ENCODE results near the gene GNB1L. TPM values are rescaled to one million over a fixed set of nuclear protein-coding genes. Genes with fewer than 3 reads are reported as not detected.
"Not testable (repeated sequence)": the region's sequence is repeated elsewhere in the genome, so short reads cannot be mapped to it uniquely, and the experiment has no call there.

GNB1L gene
- total RNA-seq, 4 donors from 2014 or later: 4.6 to 8.7 (median 6.8) TPM

DNA sequence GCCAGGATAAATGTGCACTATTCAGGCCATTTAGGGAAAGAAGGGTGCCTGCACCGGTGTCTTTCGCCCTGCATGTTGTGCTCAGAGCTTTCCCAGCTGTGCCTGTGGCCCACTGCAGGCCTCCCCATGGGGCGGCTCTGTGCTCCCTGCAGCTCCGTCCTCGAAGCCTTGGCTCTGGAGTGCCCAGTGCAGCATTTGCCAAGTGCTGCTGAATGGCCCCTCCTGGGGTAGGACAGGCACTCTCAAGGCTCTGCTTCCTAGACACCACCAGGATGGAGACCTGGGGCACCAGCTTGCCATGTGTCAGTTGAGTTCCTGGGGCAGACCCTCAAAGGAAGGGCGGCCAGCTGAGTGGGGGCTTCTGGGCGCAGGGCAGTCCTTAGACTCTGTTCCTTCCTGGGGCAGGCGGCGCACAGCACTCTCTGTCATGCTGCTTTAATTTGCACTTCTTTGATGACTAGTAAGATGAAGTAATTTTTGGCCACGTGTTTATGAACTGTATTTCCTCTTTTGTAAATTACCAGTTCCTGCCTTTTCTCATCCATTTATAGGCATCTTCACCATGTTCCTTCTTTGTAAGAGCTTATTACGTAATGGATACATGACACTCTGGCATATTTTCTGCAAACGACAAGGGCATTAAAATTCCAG lies 32.1 kb upstream of the GNB1L start:
- Histone ChIP-seq H3K4me1 (peaks cover 19 to 38% (median 32%) of the 10 kb centered on the region in 4 donors), H3K9me3 (no peaks in the 10 kb centered on the region), H3K36me3 (peaks cover 0 to 41% (median 18%) of the 10 kb centered on the region in 4 donors), H3K27ac (replicated peaks in 1 of 4) (no peak overlapping the region), H3K4me3 (no peak overlapping the region), H3K27me3 (no peaks in the 10 kb centered on the region)
- intact Hi-C loops (cut with DNase I): no loop called here
- no peak for TF ChIP-seq EP300 (IDR thresholded peaks at IDR 0.05)
- no peak for TF ChIP-seq POLR2A (IDR thresholded peaks at IDR 0.05; ENCODE audit: low read depth)
- no peak for TF ChIP-seq POLR2AphosphoS5 (IDR thresholded peaks at IDR 0.05)
- TF ChIP-seq, protein P1, sequence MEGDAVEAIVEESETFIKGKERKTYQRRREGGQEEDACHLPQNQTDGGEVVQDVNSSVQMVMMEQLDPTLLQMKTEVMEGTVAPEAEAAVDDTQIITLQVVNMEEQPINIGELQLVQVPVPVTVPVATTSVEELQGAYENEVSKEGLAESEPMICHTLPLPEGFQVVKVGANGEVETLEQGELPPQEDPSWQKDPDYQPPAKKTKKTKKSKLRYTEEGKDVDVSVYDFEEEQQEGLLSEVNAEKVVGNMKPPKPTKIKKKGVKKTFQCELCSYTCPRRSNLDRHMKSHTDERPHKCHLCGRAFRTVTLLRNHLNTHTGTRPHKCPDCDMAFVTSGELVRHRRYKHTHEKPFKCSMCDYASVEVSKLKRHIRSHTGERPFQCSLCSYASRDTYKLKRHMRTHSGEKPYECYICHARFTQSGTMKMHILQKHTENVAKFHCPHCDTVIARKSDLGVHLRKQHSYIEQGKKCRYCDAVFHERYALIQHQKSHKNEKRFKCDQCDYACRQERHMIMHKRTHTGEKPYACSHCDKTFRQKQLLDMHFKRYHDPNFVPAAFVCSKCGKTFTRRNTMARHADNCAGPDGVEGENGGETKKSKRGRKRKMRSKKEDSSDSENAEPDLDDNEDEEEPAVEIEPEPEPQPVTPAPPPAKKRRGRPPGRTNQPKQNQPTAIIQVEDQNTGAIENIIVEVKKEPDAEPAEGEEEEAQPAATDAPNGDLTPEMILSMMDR (IDR thresholded peaks at IDR 0.05): no peak
- 65% methylated on average over 12 of the region's 12 CpGs for WGBS
- DNase-seq (ENCODE audit: extremely low spot score): no peak

GRCh38 chr22:19885841-19886592 lies 31.3 kb upstream of the GNB1L start:
- DNase-seq (ENCODE audit: extremely low spot score): no peak
- Histone ChIP-seq H3K27ac (replicated peaks in 1 of 4) (no peak overlapping the region), H3K9me3 (no peaks in the 10 kb centered on the region), H3K36me3 (peaks cover 0 to 36% (median 15%) of the 10 kb centered on the region in 4 donors), H3K4me3 (no peak overlapping the region), H3K27me3 (no peaks in the 10 kb centered on the region), H3K4me1 (peaks cover 16 to 38% (median 32%) of the 10 kb centered on the region in 4 donors)
- 89% methylated on average over 14 of the region's 15 CpGs for WGBS
- no peak for TF ChIP-seq EP300 (IDR thresholded peaks at IDR 0.05)
- TF ChIP-seq, protein P1 (IDR thresholded peaks at IDR 0.05): no peak
- TF ChIP-seq POLR2A (IDR thresholded peaks at IDR 0.05; ENCODE audit: low read depth): no peak
- TF ChIP-seq POLR2AphosphoS5 (IDR thresholded peaks at IDR 0.05): no peak
- intact Hi-C loops (cut with DNase I): no loop called here

DNA sequence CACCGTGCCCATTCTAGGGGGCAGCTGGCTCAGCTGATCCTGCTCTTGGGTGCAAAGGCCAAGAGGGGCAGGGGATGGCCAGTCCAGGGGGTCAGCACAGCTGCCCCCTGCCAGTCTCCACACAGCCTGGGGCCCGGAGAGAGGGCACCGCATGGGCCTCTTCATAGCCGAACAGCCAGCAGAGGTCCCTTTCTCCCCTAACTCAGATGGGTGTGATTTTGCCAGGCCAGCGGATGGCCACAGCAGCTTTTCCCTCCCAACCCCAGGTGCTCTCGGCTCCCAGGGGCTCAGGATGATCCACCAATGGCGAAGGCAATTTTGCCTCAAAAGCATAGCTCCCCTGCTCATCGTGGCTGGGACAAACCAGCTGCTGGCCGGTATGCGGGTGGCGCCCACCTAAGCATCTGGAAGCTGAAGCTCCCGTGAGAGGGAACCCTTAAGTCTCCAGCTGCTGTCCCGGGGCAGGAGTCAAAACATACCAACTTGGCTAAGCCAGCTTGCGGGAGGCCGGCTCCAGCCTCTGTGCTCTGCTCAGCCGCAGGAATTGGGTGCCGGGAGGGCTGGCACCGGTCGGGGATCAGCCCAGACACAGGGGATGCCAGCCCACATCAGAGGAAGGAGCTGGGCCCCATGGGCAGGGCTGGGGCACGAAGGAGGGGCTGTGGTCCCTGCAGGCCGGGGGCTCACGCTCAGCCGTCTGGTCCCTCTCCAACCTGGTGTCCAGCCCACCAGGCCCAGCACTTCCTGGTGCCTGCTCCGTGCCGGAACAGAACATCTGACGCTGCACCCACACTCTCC lies 30.5 kb upstream of the GNB1L start:
- DNase-seq (ENCODE audit: extremely low spot score): no peak
- no peak overlapping the region for H3K27ac ChIP-seq (replicated peaks in 1 of 4)
- intact Hi-C loops (cut with DNase I): no loop called here
- no peaks in the 10 kb centered on the region for H3K9me3 ChIP-seq
- H3K36me3 ChIP-seq: peaks cover 0 to 35% (median 15%) of the 10 kb centered on the region in 4 donors
- WGBS: 82% methylated on average over 10 of the region's 26 CpGs
- H3K27me3 ChIP-seq: no peaks in the 10 kb centered on the region
- peaks cover 24 to 43% (median 37%) of the 10 kb centered on the region in 4 donors for H3K4me1 ChIP-seq
- TF ChIP-seq POLR2AphosphoS5 (IDR thresholded peaks at IDR 0.05) (no peak), POLR2A (IDR thresholded peaks at IDR 0.05; ENCODE audit: low read depth) (no peak), EP300 (IDR thresholded peaks at IDR 0.05) (no peak)
- TF ChIP-seq, protein P1 (IDR thresholded peaks at IDR 0.05): no peak
- no peak overlapping the region for H3K4me3 ChIP-seq

DNA sequence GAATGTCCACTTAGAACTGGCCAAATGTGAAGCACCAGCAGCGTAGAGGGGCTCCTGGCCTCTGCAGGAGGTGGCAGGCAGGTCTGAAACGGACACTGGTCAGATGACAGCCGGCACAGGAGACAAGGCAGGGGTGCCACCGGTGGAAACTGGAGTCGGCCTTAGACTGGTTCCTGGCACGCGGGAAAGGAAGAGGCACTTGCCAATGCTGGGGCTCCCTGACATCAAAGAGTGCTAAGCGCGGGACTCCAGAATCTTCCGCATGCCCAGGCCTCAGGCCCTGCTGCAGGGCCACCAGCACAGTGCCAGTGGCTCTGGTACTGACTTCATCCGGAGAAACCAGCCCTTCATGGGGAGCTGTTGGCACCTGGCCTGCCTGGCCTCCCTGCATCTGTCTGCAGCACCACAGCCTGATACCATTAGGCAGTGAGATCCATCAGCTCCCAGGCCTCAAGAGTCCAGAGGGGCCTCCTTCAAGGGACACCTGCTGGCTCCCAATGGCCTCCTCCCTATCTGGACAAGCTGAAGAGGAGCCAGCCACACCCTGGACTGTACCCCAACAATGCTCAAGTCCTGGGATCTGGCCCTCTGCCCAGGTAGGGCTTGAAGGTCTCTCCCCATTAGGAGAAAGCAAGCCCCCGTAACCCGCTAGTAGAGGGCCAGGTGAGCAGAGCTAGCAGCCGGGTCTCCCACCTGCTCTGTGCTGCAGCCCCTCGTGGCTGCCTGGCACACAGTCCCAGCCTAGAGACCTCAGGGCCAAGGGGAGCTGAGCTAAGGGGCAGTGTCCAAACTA lies 29.7 kb upstream of the GNB1L start:
- Histone ChIP-seq H3K9me3 (no peaks in the 10 kb centered on the region), H3K36me3 (peaks cover 0 to 33% (median 16%) of the 10 kb centered on the region in 4 donors), H3K4me3 (no peak overlapping the region), H3K4me1 (peaks cover 24 to 50% (median 45%) of the 10 kb centered on the region in 4 donors), H3K27me3 (no peaks in the 10 kb centered on the region), H3K27ac (replicated peaks in 1 of 4) (no peak overlapping the region)
- intact Hi-C loops (cut with DNase I): no loop called here
- no peak for DNase-seq (ENCODE audit: extremely low spot score)
- 94% methylated on average over 13 of the region's 15 CpGs for WGBS
- TF ChIP-seq, protein P1 (IDR thresholded peaks at IDR 0.05): no peak
- no peak for TF ChIP-seq EP300 (IDR thresholded peaks at IDR 0.05)
- TF ChIP-seq POLR2A (IDR thresholded peaks at IDR 0.05; ENCODE audit: low read depth): no peak
- TF ChIP-seq POLR2AphosphoS5 (IDR thresholded peaks at IDR 0.05): no peak

DNA sequence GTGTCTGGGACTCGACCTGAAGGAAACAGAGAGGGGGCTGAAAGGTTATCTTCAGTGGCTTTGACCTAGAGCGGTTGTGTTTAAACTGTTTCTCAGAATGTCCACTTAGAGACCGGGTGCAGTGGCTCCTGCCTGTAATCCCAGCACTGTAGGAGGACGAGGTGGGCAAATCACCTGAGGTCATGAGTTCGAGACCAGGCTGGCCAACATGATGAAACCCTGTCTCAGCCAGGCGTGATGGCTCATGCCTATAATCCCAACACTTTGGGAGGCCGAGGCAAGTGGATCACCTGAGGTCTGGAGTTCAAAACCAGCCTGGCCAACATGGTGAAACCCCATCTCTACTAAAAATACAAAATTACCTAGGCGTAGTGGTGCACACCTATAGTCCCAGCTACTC lies 28.8 kb upstream of the GNB1L start:
- intact Hi-C loops (cut with DNase I); H3K27me3 ChIP-seq; H3K9me3 ChIP-seq; DNase-seq (ENCODE audit: extremely low spot score); H3K27ac ChIP-seq (replicated peaks in 1 of 4); H3K4me3 ChIP-seq: not testable (repeated sequence)
- Histone ChIP-seq H3K36me3 (peaks cover 0 to 29% (median 12%) of the 10 kb centered on the region in 4 donors), H3K4me1 (peaks cover 24 to 54% (median 47%) of the 10 kb centered on the region in 4 donors)
- 95% methylated on average over 8 of the region's 8 CpGs for WGBS

All from esophagus muscularis mucosa (tissue), 4 donors.